Heart left ventricle (tissue), 16 donors: ENCODE results near the gene NPBWR2. TPM values are rescaled to one million over a fixed set of nuclear protein-coding genes. Genes with fewer than 3 reads are reported as not detected.

Source experiments
- ATAC-seq, 4 donors: fragments of 200-7000 bp; cut with Tn5 transposase; one replicate each; pipeline ENCODE4 v1.9.1; 2020 to 2022; ENCODE audit warnings: moderate library complexity in 4 of 4, mild to moderate bottlenecking in 3 of 4, moderate number of reproducible peaks in 1 of 4
- DNase-seq, 5 donors: peaks; one replicate each; pipeline ENCODE4 v3.0.0-alpha.2; 2020
- H3K27ac ChIP-seq, 12 donors: fragments of 200-600 bp; sonication (generic) in 4 of 12; one replicate each; pipeline versions ENCODE4 v1.5.0 to v1.8.0; 2016 to 2022; ENCODE audit warnings: mild to moderate bottlenecking in 2 of 12
- H3K27me3 ChIP-seq, 9 donors: fragments of 200-600 bp; sonication (generic) in 2 of 9; one replicate each; pipeline versions ENCODE4 v1.5.1 to v1.8.0; 2016 to 2022; ENCODE audit warnings: mild to moderate bottlenecking in 3 of 9
- H3K36me3 ChIP-seq, 9 donors: fragments of 200-600 bp; sonication (generic) in 2 of 9; one replicate each; pipeline versions ENCODE4 v1.5.0 to v1.8.0; 2018 to 2022; ENCODE audit warnings: mild to moderate bottlenecking in 2 of 9
- H3K4me1 ChIP-seq, 12 donors: fragments of 200-600 bp; sonication (generic) in 4 of 12; one replicate each; pipeline versions ENCODE4 v1.5.0 to v1.8.0; 2016 to 2022; ENCODE audit warnings: mild to moderate bottlenecking in 3 of 12
- H3K4me3 ChIP-seq, 12 donors: fragments of 200-600 bp; sonication (generic) in 4 of 12; one replicate each; pipeline versions ENCODE4 v1.5.0 to v1.8.0; 2017 to 2022; ENCODE audit warnings: mild to moderate bottlenecking in 9 of 12, moderate library complexity in 4 of 12
- H3K9me3 ChIP-seq, 12 donors: fragments of 200-600 bp; sonication (generic) in 4 of 12; one replicate each; pipeline versions ENCODE4 v1.5.0 to v1.8.0; 2016 to 2022; ENCODE audit warnings: mild to moderate bottlenecking in 1 of 12
- POLR2A ChIP-seq, 2 donors: fragments of 450-650 bp; IDR thresholded peaks; one replicate each; pipeline ENCODE4 v1.6.1; 2017; ENCODE audit warnings: antibody characterized with exemption in 2 of 2, mild to moderate bottlenecking in 2 of 2, moderate library complexity in 2 of 2
- WGBS, 4 donors: extraction: QIAGEN DNeasy Blood & Tissue Kit in 2 of 4; methylation state at CpG; one replicate each; pipeline versions ENCODE4 v1.1.5 to v1.1.7; 2013 to 2018; 5-methylcytosine and 5-hydroxymethylcytosine counted together
- intact Hi-C, 10 donors: fragments of 100-400 bp; cut with DNase I; formaldehyde crosslinking; loops; one replicate each; pipeline versions ENCODE4 v1.11.1 to v1.14.2; 2022
- polyA plus RNA-seq, 2 donors: library from polyadenylated mRNA; stranded (reverse); fragments of 200-250 nt; gene quantifications; one replicate each; pipeline ENCODE4 v1.2.3, GENCODE V29; 2013
- total RNA-seq, 9 donors: library from RNA; depleted of rRNA in 2 of 9; stranded (reverse); fragments of >200 nt in 2 of 9; fragmentation: NEBNext Ultra II Directional in 3 of 9; extraction: Animal tissue kit (Norgen Biotek cat#: 25700) in 3 of 9; gene quantifications; one replicate each; pipeline versions ENCODE4 v1.1.0 to v1.2.4, GENCODE V29; 2016 to 2023
- TF ChIP-seq, protein P1 (sequence below), 12 donors: fragments of 200-600 bp; sonication (generic) in 4 of 12; IDR thresholded peaks; one replicate each; pipeline versions ENCODE4 v1.5.0 to v1.8.0; 2018 to 2022; ENCODE audit warnings: antibody characterized with exemption in 12 of 12, mild to moderate bottlenecking in 5 of 12
- donor health status: ischemic (EF 13 %, LVEDD 7.1; RV severe dilation, severe dysfunction).
- donor health status: healthy with polysubstance abuse.
- donor health status: DM: no; HTN: yes; CAD: no.
- donor health status: DM: no; HTN: no; CAD: no.
- donor health status: ischemic (EF 25% LVEDD 6.9; RV normal size, moderate dysfunction).
- donor health status: ischemic (EF 25% LVEDD 5.7; RV mildly dilated, moderate dysfunction).
- donor health status: healthy.
- donor health status: DM: yes; HTN: yes; CAD: no.
- donor health status: ischemic (EF 35%, LVEDD 5.7; RV mildly dilated, moderate dysfunction).
- donor health status: nonischemic (EF 11% LVEDD 7.7; RV severe dilation, severe dysfunction).
- donor health status: DM: yes; HTN: yes; CAD: no.
- donor health status: PGD.
- donor health status: ischemic (EF 29% LVEDD 5.4; RV normal size, mild dysfunction).
- donor health status: nonischemic (EF 23%, LVEDD 6.1; RV moderate dilation, normal function).

Gene NPBWR2
- total and polyA plus RNA-seq, 11 donors, result not detected

DNA sequence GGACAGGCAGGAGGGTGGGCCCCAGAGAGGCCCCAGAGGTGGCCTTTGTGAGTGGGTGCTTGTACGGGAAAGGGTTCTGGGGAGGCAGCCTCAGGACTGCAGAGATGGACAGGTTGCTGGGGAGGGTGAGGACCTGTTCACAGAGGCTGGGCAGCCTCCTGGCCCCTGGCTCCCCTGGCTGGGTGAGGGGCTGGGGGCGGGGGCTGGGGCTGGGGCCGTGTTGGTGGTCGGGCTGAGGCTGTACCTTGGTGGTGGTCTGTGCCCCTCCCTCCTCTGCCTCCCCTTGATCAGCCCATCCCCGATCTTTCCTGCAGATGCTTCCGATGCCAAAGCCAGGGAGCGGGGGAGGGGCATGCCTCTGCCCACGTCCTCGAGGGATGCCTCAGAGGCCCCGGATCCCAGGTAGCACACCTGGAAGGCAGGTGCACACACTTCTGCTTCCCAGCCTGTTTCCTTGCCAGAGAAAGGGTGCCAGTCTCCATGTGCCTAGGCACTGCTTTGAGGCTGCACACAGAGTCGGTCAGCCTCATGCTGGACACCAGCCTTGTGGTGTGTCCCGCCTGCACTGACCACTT, 39.5 kb downstream of the NPBWR2 start:
- H3K27ac ChIP-seq, result no peak overlapping the region
- intact Hi-C loops, result loop anchor here in 1 of 10 donors (10.0 kb wide), 1 partner anchor 173 kb away; the partner anchor contains the start of gene DNAJC5
- WGBS, 4 donors, result 71 to 90% (median 78%) methylated on average over 4 to 12 of the region's 12 CpGs
- no peak for DNase-seq
- H3K27me3 ChIP-seq, result no peaks in the 10 kb centered on the region
- no peaks in the 10 kb centered on the region for H3K9me3 ChIP-seq
- H3K4me1 ChIP-seq, result peaks cover 2 to 35% (median 13%) of the 10 kb centered on the region in 12 donors
- no peak overlapping the region for H3K4me3 ChIP-seq
- TF ChIP-seq, protein P1, sequence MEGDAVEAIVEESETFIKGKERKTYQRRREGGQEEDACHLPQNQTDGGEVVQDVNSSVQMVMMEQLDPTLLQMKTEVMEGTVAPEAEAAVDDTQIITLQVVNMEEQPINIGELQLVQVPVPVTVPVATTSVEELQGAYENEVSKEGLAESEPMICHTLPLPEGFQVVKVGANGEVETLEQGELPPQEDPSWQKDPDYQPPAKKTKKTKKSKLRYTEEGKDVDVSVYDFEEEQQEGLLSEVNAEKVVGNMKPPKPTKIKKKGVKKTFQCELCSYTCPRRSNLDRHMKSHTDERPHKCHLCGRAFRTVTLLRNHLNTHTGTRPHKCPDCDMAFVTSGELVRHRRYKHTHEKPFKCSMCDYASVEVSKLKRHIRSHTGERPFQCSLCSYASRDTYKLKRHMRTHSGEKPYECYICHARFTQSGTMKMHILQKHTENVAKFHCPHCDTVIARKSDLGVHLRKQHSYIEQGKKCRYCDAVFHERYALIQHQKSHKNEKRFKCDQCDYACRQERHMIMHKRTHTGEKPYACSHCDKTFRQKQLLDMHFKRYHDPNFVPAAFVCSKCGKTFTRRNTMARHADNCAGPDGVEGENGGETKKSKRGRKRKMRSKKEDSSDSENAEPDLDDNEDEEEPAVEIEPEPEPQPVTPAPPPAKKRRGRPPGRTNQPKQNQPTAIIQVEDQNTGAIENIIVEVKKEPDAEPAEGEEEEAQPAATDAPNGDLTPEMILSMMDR (IDR thresholded peaks at IDR 0.05), result no peak
- TF ChIP-seq POLR2A (IDR thresholded peaks at IDR 0.05), result no peak
- H3K36me3 ChIP-seq, result peaks cover 0 to 14% (median 8%) of the 10 kb centered on the region in 9 donors
- no peak for ATAC-seq

DNA sequence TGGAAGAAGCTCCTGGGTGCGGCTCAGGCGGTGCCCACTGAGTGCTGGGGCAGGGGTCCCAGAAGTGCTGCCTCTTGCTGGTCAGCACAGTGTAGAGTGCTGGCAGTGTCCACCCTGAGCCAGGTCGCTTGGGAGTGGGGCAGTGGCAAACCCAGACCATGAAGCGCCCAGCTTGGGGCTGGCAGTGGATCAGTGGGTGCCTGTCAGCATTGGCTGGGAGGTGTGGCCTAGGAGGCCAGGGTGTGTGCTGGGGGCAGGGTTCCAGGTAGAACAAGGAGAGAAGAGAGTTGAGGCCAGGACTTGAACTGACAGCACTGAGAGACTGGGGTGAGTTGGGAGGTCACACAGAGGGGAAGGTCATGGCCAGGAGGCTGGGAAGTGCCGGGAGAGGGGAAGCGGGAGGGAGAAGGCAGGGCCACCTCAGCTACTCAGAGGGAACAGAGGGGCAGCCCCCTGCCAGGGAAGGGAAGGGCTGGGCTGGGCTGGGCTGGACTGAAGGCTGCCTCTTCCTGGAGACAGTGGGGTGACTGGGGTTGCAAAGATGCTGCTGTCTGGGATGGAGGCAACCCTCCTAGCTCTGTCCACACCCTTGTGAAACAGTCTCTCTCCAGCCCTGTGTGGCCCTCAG, 40.2 kb downstream of the NPBWR2 start:
- DNase-seq (no peak), ATAC-seq (no peak)
- Histone ChIP-seq H3K4me1 (peaks cover 6 to 42% (median 19%) of the 10 kb centered on the region in 12 donors), H3K4me3 (no peak overlapping the region), H3K9me3 (no peaks in the 10 kb centered on the region), H3K36me3 (peaks cover 0 to 10% (median 4%) of the 10 kb centered on the region in 9 donors), H3K27ac (no peak overlapping the region), H3K27me3 (no peaks in the 10 kb centered on the region)
- TF ChIP-seq POLR2A (IDR thresholded peaks at IDR 0.05), result no peak
- TF ChIP-seq, protein P1 (IDR thresholded peaks at IDR 0.05), result no peak
- 73 to 89% (median 84%) methylated on average over 6 of the region's 6 CpGs for WGBS, 4 donors
- intact Hi-C loops, result loop anchor here in 1 of 10 donors (10.0 kb wide), 1 partner anchor 172 kb away; the partner anchor contains the start of gene DNAJC5

DNA sequence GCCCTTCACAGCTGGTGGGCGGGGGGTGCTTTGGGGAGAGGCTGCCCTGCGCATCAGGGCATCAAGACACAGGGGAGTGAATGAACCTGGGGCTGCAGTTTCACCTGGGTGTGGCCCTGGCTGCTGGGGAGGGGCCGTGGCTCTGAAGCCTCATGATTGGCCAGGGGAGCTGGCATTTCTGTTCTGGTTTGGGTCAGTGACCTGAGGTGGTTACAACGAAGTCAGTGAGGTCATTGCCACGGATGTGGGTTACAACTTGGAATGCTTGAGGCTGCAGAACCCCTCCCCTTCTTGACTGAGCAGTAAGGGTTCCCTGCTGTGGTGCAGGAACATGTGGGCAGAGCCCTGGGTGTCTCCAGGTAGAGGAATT, 41.4 kb downstream of the NPBWR2 start:
- DNase-seq (no peak), ATAC-seq (no peak)
- intact Hi-C loops, result loop anchor here in 1 of 10 donors (10.0 kb wide), 1 partner anchor 171 kb away; the partner anchor contains the start of gene DNAJC5
- Histone ChIP-seq H3K36me3 (peaks cover 0 to 8% (median 0%) of the 10 kb centered on the region in 9 donors), H3K4me3 (no peak overlapping the region), H3K4me1 (peaks cover 6 to 43% (median 20%) of the 10 kb centered on the region in 12 donors), H3K9me3 (no peaks in the 10 kb centered on the region), H3K27ac (no peak overlapping the region), H3K27me3 (no peaks in the 10 kb centered on the region)
- TF ChIP-seq, protein P1 (IDR thresholded peaks at IDR 0.05), result no peak
- WGBS, 4 donors, result 53 to 68% (median 60%) methylated on average over 5 of the region's 5 CpGs
